SK-N-SH treated with all-trans-retinoic acid at 6 μM for 48 hours (cell line): Measurements from ENCODE around the gene BAIAP2L1.

ENCODE experiments used
- POU6F1 ChIP-seq: fragments of 250-450 bp; sonication (Bioruptor Pico); IDR thresholded peaks from 2 replicates; pipeline ENCODE4 v1.8.0; 2021; ENCODE audit warnings: low read depth, mild to moderate bottlenecking, moderate library complexity, borderline replicate concordance
- PPARA ChIP-seq: fragments of 250-450 bp; sonication (Bioruptor Pico); IDR thresholded peaks from 2 replicates; pipeline ENCODE4 v1.5.0; 2020; ENCODE audit warnings: mild to moderate bottlenecking, borderline replicate concordance
- RARB ChIP-seq: fragments of 250-450 bp; sonication (Bioruptor Pico); IDR thresholded peaks from 2 replicates; pipeline ENCODE4 v1.8.0; 2021; ENCODE audit warnings: mild to moderate bottlenecking, moderate library complexity

GRCh38 chr7:98301693-98302470, 99.0 kb downstream of the BAIAP2L1 start:
- TF ChIP-seq POU6F1 (no peak), PPARA (no peak), RARB (CRISPR knock-in tag) (no peak)
